C4-2B (cell line): ENCODE measurements around the gene ESYT2.
A peak's percentile ranks its signal among the peaks of the same experiment; 100 is the strongest.

Source experiments
- ZFX ChIP-seq: fragments of 450-650 bp; IDR thresholded peaks from 2 replicates; pipeline ENCODE4 v1.6.1; 2017
- TF ChIP-seq, protein P1 (sequence below): fragments of 450-650 bp; conservative IDR thresholded peaks from 2 replicates; pipeline ENCODE4 v1.5.1; 2017; ENCODE audit warnings: mild to moderate bottlenecking

DNA sequence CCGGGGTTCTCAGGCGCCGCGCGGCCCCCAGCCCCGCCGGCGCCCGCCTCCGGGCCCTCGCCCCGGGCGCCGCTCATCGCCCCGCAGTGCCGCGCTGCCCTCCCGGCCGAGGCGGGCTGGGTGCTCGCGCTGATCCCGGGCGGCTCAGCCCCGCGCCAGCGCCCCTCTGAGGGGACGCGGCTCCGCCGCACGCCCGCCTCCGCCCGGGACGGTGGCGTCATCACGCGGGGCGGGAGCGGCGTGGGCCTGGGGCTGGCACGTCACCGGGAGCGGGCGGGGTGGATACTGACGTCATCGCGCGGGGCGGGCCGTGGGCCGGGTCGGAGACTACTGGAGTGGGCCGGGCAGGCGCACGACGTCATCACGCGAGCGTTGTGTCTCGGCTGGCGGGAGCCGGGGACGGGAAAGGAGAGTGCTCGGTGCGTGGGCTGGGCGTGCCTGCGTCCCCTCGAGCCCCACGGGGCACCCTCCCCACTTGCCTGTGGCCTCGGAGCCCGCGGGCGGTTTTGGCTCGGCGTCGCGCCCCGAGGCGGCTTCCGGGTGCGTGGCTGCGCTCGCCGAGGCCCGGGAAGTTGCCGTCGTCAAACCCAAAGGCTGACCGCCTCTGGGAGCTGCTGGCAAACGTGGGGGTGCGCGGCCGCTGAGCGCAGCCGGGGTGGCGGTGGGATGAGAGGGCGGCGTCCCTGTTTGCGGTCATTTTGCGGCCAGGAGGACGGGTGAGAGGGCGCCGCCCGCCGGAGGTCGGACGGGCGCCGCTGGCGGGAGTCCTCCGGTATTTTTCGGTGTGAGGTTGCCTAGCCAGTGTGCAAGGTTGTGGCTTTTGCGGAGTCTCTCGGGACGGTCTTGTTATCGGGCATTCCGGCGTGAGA, at the start of gene ESYT2:
- TF ChIP-seq, protein P1, sequence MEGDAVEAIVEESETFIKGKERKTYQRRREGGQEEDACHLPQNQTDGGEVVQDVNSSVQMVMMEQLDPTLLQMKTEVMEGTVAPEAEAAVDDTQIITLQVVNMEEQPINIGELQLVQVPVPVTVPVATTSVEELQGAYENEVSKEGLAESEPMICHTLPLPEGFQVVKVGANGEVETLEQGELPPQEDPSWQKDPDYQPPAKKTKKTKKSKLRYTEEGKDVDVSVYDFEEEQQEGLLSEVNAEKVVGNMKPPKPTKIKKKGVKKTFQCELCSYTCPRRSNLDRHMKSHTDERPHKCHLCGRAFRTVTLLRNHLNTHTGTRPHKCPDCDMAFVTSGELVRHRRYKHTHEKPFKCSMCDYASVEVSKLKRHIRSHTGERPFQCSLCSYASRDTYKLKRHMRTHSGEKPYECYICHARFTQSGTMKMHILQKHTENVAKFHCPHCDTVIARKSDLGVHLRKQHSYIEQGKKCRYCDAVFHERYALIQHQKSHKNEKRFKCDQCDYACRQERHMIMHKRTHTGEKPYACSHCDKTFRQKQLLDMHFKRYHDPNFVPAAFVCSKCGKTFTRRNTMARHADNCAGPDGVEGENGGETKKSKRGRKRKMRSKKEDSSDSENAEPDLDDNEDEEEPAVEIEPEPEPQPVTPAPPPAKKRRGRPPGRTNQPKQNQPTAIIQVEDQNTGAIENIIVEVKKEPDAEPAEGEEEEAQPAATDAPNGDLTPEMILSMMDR, result peak; percentile 33
- peak; percentile 67 for TF ChIP-seq ZFX
